Neural progenitor cell (in vitro differentiated cells): ENCODE measurements around the gene SLC25A34. TPM values are rescaled to one million over a fixed set of nuclear protein-coding genes. Genes with fewer than 3 reads are reported as not detected.

Experiments used
- DNase-seq: peaks from one replicate; pipeline ENCODE4 v3.0.0-alpha.2; 2016; ENCODE audit warnings: low spot score
- H2AFZ ChIP-seq: fragments of 200-600 bp; sonication (generic); replicated peaks from 2 replicates; pipeline ENCODE4 v1.6.1; 2016; ENCODE audit warnings: antibody characterized with exemption
- H3F3A ChIP-seq: fragments of 200-600 bp; sonication (generic); 2 replicates; pipeline ENCODE4 v1.6.1; 2016; ENCODE audit warnings: antibody characterized with exemption, low read depth
- H3K27ac ChIP-seq: fragments of 200-600 bp; sonication (generic); 2 replicates; pipeline ENCODE4 v1.5.1; 2016; ENCODE audit warnings: mild to moderate bottlenecking
- H3K27me3 ChIP-seq: fragments of 200-600 bp; sonication (generic); 2 replicates; pipeline ENCODE4 v1.6.1; 2016; ENCODE audit warnings: mild to moderate bottlenecking, moderate library complexity
- H3K36me3 ChIP-seq: fragments of 200-600 bp; sonication (generic); 2 replicates; pipeline ENCODE4 v1.5.1; 2016
- H3K4me1 ChIP-seq: fragments of 200-600 bp; sonication (generic); 2 replicates; pipeline ENCODE4 v1.6.1; 2016; ENCODE audit warnings: mixed run types
- H3K4me2 ChIP-seq: fragments of 200-600 bp; sonication (generic); 2 replicates; pipeline ENCODE4 v1.6.1; 2016
- H3K4me3 ChIP-seq: fragments of 200-600 bp; sonication (generic); 2 replicates; pipeline ENCODE4 v1.5.1; 2016
- H3K79me2 ChIP-seq: fragments of 200-600 bp; sonication (generic); 2 replicates; pipeline ENCODE4 v1.6.1; 2016; ENCODE audit warnings: low read depth
- H3K9ac ChIP-seq: fragments of 200-600 bp; sonication (generic); 2 replicates; pipeline ENCODE4 v1.6.1; 2016
- H3K9me3 ChIP-seq: fragments of 200-600 bp; sonication (generic); 2 replicates; pipeline ENCODE4 v1.5.1; 2016; ENCODE audit warnings: low read depth
- H4K20me1 ChIP-seq: fragments of 200-600 bp; sonication (generic); 2 replicates; pipeline ENCODE4 v1.6.1; 2016; ENCODE audit warnings: low read depth
- H3K27ac Mint-ChIP-seq: 3 replicates; pipeline ENCODE4 v1.8.0; 2021; ENCODE audit warnings: mixed read lengths
- H3K27me3 Mint-ChIP-seq: 2 replicates; pipeline ENCODE4 v1.8.0; 2022; ENCODE audit warnings: low read depth, mild to moderate bottlenecking, inconsistent platforms, moderate library complexity, mixed read lengths; ENCODE audit not compliant: insufficient read depth
- H3K36me3 Mint-ChIP-seq: 3 replicates; pipeline ENCODE4 v1.8.0; 2021; ENCODE audit warnings: mixed read lengths
- H3K4me1 Mint-ChIP-seq: 3 replicates; pipeline ENCODE4 v1.8.0; 2021; ENCODE audit warnings: mixed read lengths
- H3K4me3 Mint-ChIP-seq: 3 replicates; pipeline ENCODE4 v1.8.0; 2021; ENCODE audit warnings: mild to moderate bottlenecking, moderate library complexity, mixed read lengths
- H3K9me3 Mint-ChIP-seq: 3 replicates; pipeline ENCODE4 v1.8.0; 2020; ENCODE audit warnings: mixed read lengths
- EZH2 ChIP-seq: fragments of 200-600 bp; sonication (generic); IDR thresholded peaks from 2 replicates; pipeline ENCODE4 v1.6.1; 2017; ENCODE audit warnings: antibody characterized with exemption, mild to moderate bottlenecking, moderate library complexity
- EZH2phosphoT487 ChIP-seq: fragments of 200-600 bp; sonication (generic); IDR thresholded peaks from 2 replicates; pipeline ENCODE4 v1.6.1; 2017; ENCODE audit warnings: antibody characterized with exemption
- total RNA-seq: library from RNA; depleted of rRNA; stranded (reverse); fragments of >200 nt; gene quantifications from 2 replicates; pipeline ENCODE4 v1.2.3, GENCODE V29; 2015; ENCODE audit warnings: low replicate concordance
- TF ChIP-seq, protein P1 (sequence below): fragments of 200-600 bp; sonication (generic); IDR thresholded peaks from 2 replicates; pipeline ENCODE4 v1.5.1; 2017; ENCODE audit warnings: antibody characterized with exemption, mild to moderate bottlenecking

Gene SLC25A34
- total RNA-seq, 1 donor from 2014 or later = 0.34 TPM

DNA sequence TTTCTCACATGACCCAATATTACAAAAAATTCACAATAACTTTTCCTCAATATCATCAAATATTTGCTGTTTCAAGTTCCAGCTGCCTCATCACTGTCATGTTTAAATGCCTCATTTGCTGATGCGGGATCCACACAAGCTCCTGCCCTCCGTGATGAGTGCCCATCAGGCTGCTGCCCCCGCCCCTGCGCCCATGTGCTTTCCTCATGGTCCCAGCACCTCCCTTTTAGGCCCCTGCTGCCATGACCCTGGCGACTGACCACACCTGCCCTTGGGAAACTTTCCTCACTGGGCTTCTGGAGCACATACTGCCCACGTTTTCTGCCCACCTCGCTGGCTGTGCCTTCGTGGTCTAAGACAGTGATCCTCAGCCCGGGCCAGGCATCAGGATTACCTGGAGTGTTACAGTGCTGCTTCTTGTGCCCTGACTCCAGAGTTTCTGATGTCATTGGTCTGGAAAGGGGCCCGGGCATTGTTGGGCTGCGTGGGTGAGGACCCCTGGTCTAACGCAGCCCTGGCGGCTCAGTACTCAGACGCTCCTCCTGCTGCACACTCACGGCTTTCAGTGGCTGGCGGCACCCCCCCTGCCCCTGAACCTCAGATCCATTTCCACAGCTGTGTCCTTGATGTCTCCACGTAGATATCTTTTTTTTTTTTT is 31.4 kb upstream of the SLC25A34 start:
- H3K4me3 ChIP-seq = no peak overlapping the region
- TF ChIP-seq EZH2 (no peak), EZH2phosphoT487 (no peak)
- TF ChIP-seq, protein P1, sequence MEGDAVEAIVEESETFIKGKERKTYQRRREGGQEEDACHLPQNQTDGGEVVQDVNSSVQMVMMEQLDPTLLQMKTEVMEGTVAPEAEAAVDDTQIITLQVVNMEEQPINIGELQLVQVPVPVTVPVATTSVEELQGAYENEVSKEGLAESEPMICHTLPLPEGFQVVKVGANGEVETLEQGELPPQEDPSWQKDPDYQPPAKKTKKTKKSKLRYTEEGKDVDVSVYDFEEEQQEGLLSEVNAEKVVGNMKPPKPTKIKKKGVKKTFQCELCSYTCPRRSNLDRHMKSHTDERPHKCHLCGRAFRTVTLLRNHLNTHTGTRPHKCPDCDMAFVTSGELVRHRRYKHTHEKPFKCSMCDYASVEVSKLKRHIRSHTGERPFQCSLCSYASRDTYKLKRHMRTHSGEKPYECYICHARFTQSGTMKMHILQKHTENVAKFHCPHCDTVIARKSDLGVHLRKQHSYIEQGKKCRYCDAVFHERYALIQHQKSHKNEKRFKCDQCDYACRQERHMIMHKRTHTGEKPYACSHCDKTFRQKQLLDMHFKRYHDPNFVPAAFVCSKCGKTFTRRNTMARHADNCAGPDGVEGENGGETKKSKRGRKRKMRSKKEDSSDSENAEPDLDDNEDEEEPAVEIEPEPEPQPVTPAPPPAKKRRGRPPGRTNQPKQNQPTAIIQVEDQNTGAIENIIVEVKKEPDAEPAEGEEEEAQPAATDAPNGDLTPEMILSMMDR = no peak
- no peaks in the 10 kb centered on the region for H3K27me3 ChIP-seq
- Mint-ChIP-seq H3K27me3 (no peaks in the 10 kb centered on the region), H3K9me3 (no peaks in the 10 kb centered on the region), H3K27ac (peak overlapping the region; percentile 21), H3K4me1 (peaks cover 18% of the 10 kb centered on the region), H3K36me3 (peaks cover 2% of the 10 kb centered on the region), H3K4me3 (no peak overlapping the region)
- no peaks in the 10 kb centered on the region for H3K9me3 ChIP-seq
- no peak for DNase-seq
- H3K4me2 ChIP-seq = no peak overlapping the region
- no peak overlapping the region for H3K27ac ChIP-seq
- no peak overlapping the region for H2AFZ ChIP-seq
- no peak overlapping the region for H3K9ac ChIP-seq
- no peaks in the 10 kb centered on the region for H3K36me3 ChIP-seq
- H3F3A ChIP-seq = no peaks in the 10 kb centered on the region
- H3K79me2 ChIP-seq = peaks cover 37% of the 10 kb centered on the region
- H3K4me1 ChIP-seq = no peaks in the 10 kb centered on the region
- H4K20me1 ChIP-seq = peaks cover 27% of the 10 kb centered on the region

DNA sequence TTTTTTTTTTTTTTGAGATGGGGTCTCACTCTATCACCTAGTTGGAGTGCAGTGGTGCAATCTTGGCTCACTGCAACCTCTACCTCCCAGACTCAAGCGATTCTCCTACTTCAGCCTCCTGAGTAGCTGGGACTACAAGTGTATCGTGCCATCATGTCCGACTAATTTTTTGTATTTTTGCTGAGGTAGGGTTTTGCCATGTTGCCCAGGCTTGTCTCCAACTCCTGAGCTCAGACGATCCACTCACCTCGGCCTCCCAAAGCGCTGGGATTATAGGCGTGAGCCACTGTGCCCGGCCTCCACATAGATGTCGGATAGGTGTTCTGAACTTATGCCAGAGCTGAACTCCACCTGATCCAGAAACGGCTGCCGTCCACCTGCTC is 30.9 kb upstream of the SLC25A34 start:
- Histone ChIP-seq H4K20me1 (peaks cover 27% of the 10 kb centered on the region), H3K9ac (no peak overlapping the region), H3F3A (no peaks in the 10 kb centered on the region), H3K79me2 (peaks cover 39% of the 10 kb centered on the region), H3K9me3 (no peaks in the 10 kb centered on the region), H3K27ac (no peak overlapping the region), H3K4me1 (no peaks in the 10 kb centered on the region), H3K4me2 (no peak overlapping the region), H3K36me3 (no peaks in the 10 kb centered on the region), H3K4me3 (no peak overlapping the region), H2AFZ (no peak overlapping the region), H3K27me3 (no peaks in the 10 kb centered on the region)
- Mint-ChIP-seq H3K27me3 (no peaks in the 10 kb centered on the region), H3K27ac (no peak overlapping the region), H3K4me3 (no peak overlapping the region), H3K9me3 (no peaks in the 10 kb centered on the region), H3K4me1 (peaks cover 18% of the 10 kb centered on the region), H3K36me3 (peaks cover 2% of the 10 kb centered on the region)
- no peak for DNase-seq
- TF ChIP-seq EZH2phosphoT487 (no peak), EZH2 (no peak)
- TF ChIP-seq, protein P1 = no peak

DNA sequence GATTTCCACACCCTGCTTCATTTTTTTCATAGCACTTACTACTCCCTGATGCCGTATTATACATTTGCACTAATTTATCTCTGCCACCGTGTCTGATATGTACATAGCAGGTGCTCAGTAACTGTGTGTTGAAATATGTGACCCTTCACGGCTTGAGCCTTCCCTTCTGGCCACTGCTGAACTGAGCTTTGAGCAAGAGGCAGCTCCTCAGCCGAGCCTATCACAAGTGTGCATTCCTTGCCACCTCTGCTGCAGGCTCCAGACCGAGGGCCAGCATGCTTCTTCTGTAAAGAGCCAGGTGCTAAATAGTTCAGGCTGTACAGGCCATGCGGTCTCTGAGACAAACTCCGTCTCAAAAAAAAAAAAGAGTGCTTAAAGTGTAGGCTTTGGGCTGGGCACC is 29.3 kb upstream of the SLC25A34 start:
- no peaks in the 10 kb centered on the region for H3K4me1 ChIP-seq
- H3K27ac ChIP-seq = no peak overlapping the region
- peaks cover 2% of the 10 kb centered on the region for H3K36me3 Mint-ChIP-seq
- no peaks in the 10 kb centered on the region for H3K36me3 ChIP-seq
- H3K9me3 Mint-ChIP-seq = no peaks in the 10 kb centered on the region
- H3K4me1 Mint-ChIP-seq = peaks cover 16% of the 10 kb centered on the region
- no peaks in the 10 kb centered on the region for H3K27me3 Mint-ChIP-seq
- no peak overlapping the region for H3K27ac Mint-ChIP-seq
- no peaks in the 10 kb centered on the region for H3K9me3 ChIP-seq
- no peak overlapping the region for H2AFZ ChIP-seq
- DNase-seq = no peak
- no peak overlapping the region for H3K9ac ChIP-seq
- peaks cover 23% of the 10 kb centered on the region for H4K20me1 ChIP-seq
- H3K4me3 Mint-ChIP-seq = no peak overlapping the region
- H3K4me2 ChIP-seq = no peak overlapping the region
- no peaks in the 10 kb centered on the region for H3F3A ChIP-seq
- no peak overlapping the region for H3K4me3 ChIP-seq
- TF ChIP-seq, protein P1 = no peak
- TF ChIP-seq EZH2phosphoT487 (no peak), EZH2 (no peak)
- H3K27me3 ChIP-seq = no peaks in the 10 kb centered on the region
- H3K79me2 ChIP-seq = peaks cover 36% of the 10 kb centered on the region
